Measurements from ENCODE around the gene ZNF598. TPM values are rescaled to one million over a fixed set of nuclear protein-coding genes. Genes with fewer than 3 reads are reported as not detected.
"Not testable (repeated sequence)": the region's sequence is repeated elsewhere in the genome, so short reads cannot be mapped to it uniquely, and the experiment has no call there.

The ZNF598 gene
- total RNA-seq, 1 donor from 2014 or later: 41.0 TPM

DNA sequence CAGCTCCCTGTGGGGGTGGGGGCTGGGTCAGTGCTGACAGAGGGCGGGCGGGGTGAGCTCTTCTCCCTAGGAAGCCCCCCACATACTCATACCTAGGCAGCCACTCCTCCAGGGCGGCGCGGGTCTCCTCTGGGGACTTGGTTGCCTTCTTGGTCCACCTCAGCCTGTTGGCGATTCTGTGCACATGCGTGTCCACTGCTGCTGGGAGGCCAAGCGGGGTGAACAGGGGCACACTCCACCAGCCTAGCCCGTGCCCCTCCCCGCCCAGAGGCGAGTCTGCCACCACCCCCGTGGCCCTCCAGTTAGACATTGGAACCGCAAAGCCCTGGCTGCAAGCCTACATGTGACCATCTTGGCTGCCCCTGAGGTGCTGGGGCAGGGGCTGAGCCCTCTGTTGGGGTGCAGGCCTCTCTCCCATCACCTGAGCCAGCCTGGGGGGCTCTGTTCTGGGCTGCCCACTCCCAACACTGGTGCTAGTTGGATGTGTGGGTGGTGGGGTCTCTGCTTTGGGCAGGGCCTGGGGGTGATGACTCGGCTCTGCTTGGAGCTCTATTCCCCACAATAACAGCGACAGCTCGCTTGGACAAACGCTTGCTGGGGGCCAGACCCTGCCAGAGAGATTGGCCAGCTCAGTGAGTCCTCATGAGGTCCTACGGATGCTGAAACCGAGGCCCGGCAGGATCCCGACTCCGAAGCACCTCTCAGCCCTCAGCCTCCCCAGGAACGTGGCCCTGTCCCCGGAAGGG is 30.6 kb upstream of the ZNF598 start:
- ATAC-seq: no peak

GRCh38 chr16:2039274-2040031 is 29.8 kb upstream of the ZNF598 start:
- ATAC-seq: no peak

GRCh38 chr16:2038382-2039231 is 29.0 kb upstream of the ZNF598 start:
- no peak for ATAC-seq

- ATAC-seq: no peak
These were observed 28.2 kb upstream of the ZNF598 start for GRCh38 chr16:2037647-2038381.

DNA sequence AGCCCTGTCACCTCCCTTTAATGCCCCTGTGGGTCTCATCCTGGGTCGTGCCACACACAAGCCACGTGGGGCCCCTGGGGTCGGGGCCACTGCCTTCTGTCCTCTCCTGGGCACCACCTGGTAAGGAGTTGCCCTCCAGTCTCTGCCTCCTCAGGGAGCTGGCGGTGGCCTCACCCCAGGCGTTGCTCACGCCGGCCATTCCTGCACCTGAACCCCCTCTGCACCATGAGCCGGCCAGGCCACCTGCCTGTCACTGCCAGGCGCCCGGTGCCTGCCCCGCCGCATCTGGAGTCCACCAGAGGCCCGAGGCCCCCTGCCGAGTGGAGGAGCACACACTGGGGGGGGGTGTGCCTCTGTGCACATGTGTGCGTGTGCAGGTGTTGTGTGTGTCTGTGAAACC is 27.5 kb upstream of the ZNF598 start:
- no peak for ATAC-seq

- ATAC-seq: no peak
These were observed 26.8 kb upstream of the ZNF598 start for GRCh38 chr16:2036200-2036966.

DNA sequence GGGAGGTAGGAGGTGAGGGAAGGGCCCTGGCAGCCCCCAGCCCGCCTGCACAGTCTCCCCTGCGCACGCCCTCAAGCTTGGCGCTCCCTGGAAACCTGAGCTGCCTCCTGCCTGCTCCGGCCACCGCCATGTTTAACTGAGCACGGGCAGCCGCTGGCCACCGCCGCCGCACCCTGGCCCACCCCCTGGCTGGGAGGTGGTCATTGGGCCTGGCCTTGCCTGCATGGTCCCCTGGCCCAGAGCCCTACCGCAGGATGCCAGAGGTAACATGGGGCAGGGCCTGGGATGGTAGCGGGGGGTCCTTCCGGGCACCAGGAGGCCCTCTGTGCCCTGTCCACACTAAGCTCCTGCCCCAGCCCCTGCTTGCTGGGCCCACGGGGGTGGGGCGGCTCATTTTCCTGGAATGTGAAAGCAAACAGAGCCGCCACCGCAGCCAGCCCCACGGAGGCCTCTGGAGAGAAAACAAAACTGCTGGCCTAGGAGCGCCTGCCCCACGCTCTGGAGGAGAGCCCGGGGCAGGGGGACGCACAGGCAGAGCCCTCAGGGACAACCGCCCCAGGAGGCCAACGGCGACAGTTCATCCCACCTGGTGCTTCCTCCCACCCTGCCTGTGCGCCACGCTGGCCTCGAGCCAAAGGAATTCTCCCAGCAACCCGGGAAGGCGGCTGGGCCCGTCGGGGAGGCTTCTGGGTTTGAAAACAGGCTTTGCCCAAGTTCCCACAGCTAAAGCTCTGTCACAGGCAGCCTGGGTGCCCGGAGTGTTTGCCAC is 26.0 kb upstream of the ZNF598 start:
- ATAC-seq: no peak

DNA sequence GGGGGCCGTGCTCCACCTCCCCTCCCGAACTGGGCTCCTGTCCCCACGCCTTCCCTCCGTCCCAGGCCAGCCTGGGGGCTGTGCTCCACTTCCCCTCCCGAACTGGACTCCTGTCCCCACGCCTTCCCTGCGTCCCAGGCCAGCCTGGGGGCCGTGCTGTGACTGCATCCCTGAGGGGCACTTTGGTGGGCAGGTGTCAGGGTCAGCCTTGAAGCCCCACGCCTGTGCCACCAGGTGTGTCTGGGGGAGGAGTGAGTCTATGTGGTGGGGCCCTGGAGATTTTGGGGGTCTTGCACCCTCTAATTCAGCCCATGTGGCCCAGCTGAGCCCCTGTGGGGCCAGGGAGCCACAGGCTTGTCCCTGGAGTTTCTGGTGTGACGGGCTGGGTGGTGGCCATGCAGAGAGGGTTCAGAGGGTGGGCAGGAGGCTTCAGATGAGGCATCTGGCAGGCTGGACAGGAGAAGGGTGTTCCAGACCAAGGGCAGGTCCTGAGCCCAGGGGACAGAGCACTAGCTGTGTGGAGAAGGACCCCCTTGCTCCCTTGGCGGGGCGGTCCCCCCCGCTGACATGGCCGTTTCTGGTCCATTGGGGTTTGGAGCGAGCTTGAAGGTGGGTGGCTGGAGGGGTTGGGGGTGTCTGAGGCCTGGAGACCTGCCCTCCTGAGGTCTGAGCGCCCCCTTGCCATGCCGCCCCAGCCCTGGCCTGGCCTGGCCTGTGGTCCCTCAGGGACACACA is 25.2 kb upstream of the ZNF598 start:
- no peak for ATAC-seq

- not testable (repeated sequence) for ATAC-seq
These were observed 24.5 kb upstream of the ZNF598 start for GRCh38 chr16:2033909-2034695.

DNA sequence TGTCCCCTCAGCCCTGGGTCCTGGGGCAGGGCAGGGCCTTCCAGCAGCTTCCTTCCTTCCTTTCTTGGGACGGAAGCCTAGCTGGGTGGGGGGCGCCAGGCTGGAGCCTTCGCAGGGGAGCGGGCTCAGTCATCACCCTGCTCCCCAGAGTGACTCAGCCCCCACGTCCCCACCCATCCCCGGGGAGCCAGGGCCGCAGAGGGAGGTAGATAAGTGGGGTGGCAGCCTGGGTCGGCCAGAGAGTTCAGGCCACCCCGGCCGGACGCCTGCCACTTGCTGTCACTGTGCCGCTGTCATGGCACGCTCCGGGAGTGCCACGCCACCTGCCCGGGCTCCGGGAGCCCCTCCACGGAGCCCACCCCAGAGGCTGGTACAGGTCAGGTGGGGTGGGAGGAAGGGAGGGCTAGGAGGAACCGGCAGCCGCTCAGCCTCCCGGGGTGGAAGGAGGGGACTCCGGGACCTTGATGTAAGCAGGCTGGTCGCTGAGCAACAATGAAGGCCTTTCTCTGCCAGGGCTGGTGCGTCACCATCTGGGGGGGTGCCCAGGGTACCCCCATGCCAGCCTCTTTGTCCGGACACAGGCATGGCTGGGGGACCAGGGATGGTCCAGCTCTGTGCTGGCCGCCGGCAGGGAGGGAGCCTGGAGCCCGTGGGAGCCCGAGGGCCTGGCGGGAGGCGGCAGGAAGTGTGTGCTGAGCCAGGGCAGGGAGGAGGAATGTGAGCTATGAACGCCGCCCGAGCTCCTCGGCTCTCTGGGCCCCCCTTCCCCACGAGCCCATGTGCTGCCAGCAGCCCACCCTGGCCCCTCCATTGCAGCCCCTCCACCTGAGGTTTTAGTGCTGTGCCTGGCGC is 23.7 kb upstream of the ZNF598 start:
- peak; percentile 27 for ATAC-seq

DNA sequence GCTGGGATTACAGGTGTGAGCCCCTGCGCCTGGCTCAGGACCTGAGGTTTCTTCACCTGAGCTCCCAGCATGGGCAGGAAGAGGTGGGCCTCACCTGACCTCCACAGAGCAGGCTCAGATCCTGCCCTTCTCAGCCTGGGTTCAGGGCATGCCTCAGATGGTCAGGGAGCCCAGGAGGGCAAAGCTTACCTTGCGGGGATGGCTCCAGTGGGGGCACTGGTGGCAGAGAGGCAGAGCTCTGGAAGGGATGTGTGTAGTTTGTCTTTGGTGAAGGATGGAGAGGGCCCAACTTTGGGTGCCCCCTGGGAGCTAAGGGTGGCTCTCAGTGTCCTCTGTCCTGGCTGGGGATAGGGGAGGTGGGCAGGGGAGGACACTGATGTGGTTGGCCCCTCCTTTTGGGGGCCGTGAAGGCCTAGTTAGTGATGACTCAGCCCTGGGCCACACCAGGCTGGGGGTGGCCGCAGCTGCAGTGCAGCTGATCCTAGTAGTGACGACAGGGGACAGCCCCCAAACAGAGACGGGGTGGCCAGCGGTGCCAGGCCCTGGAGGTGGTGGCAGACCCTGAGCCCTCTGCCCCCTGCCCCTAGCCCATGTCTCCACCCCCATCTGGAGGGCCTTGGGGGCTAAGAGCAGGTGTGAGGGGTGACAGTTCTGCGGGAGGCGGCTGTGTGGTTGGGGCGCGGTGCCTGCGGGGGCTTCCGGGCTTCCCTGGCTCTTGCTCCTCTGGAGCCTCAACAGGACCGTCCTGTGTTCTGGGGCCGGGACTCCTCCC is 22.9 kb upstream of the ZNF598 start:
- peak; percentile 3 for ATAC-seq

- peak; percentile 12 for ATAC-seq
These were observed 21.5 kb upstream of the ZNF598 start for GRCh38 chr16:2031081-2031577.

GRCh38 chr16:2030036-2030435 is 20.4 kb upstream of the ZNF598 start:
- no peak for ATAC-seq

- no peak for ATAC-seq
These were observed 19.7 kb upstream of the ZNF598 start for GRCh38 chr16:2029350-2029749.

GRCh38 chr16:2028620-2029220 is 19.1 kb upstream of the ZNF598 start:
- ATAC-seq: no peak

- ATAC-seq: no peak
These were observed 18.5 kb upstream of the ZNF598 start for GRCh38 chr16:2028146-2028545.
